ENCODE measurements around the gene GGT7.
A peak's percentile ranks its signal among the peaks of the same experiment; 100 is the strongest.

GGT7 gene

GRCh38 chr20:34806255-34806654 lies 66.4 kb downstream of the GGT7 start:
- FAIRE-seq, result peak; percentile 38
- no peak for TF ChIP-seq CTCF (IDR thresholded peaks at IDR 0.05; ENCODE audit: insufficient read depth, missing control alignments)
- no peak for DNase-seq (ENCODE audit: insufficient read length, low spot score)

- TF ChIP-seq CTCF (IDR thresholded peaks at IDR 0.05; ENCODE audit: insufficient read depth, missing control alignments), result no peak
- DNase-seq (ENCODE audit: insufficient read length, low spot score) (no peak), FAIRE-seq (no peak)
These were observed 73.8 kb downstream of the GGT7 start for GRCh38 chr20:34798871-34799270.

- DNase-seq (ENCODE audit: insufficient read length, low spot score) (no peak), FAIRE-seq (no peak)
- no peak for TF ChIP-seq CTCF (IDR thresholded peaks at IDR 0.05; ENCODE audit: insufficient read depth, missing control alignments)
These were observed 74.3 kb downstream of the GGT7 start for GRCh38 chr20:34798328-34798727.

- TF ChIP-seq CTCF (IDR thresholded peaks at IDR 0.05; ENCODE audit: insufficient read depth, missing control alignments), result no peak
- FAIRE-seq, result no peak
- DNase-seq (ENCODE audit: insufficient read length, low spot score), result no peak
These were observed 75.4 kb downstream of the GGT7 start for GRCh38 chr20:34797012-34797995.
